ENCODE results near the gene ITPR1. TPM values are rescaled to one million over a fixed set of nuclear protein-coding genes. Genes with fewer than 3 reads are reported as not detected.

The ITPR1 gene
- total RNA-seq, 1 experiment from 2014 or later, result 16.7 TPM

DNA sequence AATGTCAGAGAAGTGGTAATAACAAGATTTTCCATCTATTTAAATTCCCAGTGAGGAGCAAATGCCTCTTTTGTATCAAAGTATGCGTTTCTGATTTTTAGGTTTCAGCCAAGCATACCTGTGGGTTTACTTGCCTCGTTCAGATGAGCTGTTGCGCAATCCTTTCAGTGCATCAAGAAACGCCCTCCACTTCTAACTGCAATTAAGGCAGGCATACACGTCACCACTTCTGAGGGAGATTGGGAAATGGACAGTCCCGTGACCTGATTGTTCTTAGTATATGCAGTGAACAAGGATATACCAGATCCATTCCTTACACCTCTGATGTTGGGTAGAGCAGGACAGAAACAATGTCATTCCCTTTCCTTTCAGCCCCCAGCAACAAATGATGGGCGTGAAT, 219.0 kb downstream of the ITPR1 start:
- DNase-seq (ENCODE audit: low read depth), result no peak

DNA sequence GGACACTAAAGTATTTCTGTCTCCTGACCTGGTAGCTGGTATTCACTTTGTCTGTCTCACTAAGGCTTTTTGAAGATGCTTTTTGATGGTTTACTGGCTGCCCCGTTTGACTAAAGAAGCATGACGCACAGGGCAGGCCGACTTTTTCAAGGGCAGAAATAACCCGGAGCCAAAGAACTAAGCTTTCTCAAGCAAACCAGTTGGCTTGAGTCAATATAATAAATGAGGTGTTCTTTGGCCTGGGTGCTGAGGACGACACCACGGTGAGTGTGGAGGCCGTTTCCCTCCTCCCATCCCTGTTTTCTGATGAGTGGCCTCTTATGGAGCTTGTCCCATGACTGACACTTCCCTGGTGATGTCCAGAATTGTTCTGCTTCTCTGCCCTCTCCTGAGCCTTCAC, 220.9 kb downstream of the ITPR1 start:
- no peak for DNase-seq (ENCODE audit: low read depth)

DNA sequence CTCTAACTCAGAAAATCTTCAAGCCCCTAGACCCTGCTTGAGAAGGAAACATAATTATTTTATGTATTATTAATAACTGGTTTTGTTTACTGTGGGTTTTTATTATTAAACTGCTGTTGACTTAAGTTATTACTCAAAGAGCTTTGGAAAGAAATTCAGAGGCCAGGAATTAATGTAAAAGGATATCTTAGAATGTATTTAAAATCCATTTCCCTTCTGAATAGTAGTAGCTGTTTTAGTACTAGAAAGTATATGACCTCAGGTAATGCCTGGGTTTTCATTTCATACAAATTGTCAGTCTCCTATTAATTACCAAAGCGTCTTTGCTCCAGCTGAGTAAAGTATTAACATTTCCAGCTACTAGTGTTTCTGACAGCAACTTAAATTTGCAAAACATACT, 223.1 kb downstream of the ITPR1 start:
- no peak for DNase-seq (ENCODE audit: low read depth)

DNA sequence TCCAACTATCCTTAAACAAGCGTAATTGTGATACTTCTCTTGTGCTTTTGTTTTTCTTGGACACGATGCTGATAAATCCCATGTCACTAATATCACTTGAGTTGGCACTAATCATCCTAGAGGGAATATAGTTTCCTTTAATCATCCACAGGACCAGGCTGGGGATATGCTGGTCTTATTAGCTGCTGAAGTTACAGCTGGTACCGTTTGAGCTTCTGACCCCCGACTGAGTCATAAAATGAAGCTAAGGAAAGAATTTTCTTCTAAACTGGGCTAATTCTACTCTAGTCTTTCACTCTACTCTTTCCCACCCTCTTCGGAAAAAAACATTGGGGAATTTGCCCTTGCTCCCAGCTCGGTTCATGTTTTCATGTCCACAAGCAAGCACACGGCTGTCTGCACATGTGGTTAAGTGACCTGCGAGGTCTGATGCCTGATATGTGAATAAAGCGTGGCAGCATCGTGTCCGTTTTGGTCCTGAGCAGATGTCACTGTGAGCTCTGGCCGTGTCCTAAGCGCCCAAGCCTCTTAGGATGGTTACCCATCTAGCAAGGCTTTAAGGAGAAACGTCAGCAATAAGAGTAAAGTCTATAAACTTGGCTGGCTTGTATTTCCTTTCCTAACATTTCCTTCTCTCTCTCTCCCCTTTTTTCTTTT, 223.7 kb downstream of the ITPR1 start:
- DNase-seq (ENCODE audit: low read depth), result no peak

DNA sequence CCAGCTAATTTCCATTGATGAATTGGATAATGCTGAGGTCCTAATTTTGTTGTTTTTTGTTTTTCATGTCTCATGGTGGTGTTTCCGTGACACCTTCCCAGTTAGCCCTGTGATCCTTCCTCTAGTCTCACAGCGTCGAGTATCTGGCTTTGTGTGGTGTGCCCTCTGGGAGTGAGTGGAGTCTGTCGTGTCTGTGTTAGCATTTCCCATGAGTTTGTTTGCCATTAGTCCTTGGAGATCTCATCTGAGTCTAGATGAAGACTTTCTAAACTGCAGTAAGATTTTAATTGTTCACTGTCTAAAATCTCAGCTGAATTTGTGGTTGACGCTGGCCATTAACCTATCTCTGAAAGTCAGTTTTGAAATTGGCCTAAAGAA, 224.2 kb downstream of the ITPR1 start:
- DNase-seq (ENCODE audit: low read depth), result no peak

DNA sequence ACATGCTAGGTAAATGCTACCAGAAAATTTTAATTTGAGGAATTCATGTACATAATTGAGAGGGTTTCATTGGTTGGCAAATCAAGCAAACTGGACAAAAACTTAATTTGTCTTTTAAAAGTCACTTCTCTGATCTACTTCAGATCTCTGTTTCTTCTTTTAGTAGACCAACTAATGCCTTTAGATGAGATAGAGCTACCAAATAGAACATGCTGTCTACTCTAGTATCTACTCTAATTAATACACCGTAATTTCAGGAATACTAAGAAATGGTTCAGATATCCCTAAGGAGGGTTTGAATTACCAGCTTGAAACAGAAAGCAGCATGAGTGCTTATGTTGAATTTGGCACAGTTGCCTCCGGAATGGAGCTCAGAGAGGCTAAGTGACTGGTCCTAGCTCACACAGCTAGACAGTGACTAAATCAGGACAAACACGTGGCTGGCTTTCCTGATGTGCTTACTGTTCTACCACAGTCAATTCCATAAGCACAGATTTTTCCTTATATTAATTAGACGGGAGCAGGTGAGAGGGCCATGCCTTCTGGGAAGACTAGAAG, 225.1 kb downstream of the ITPR1 start:
- DNase-seq (ENCODE audit: low read depth), result no peak

DNA sequence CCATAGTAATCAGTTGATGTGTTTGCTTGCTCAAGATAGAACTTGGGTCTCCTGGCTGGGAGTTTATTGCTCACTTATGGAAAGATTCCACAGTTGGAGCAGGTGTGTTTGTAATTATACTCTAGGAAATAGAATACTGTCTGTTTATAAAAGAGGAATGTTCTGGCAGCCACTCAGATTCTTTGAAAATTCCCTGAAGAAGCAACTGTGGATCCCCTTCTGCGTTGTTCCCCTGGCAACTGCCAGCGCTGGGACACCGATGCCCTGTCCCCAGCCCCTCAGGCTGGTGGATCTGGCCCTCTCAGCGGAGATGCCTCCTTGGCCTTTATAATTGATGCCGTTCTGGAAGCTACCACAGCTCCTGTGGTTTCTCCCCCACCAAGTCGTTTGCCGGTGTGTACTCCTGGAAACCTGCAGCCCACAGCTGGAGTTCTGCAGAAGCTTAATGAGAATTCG, 225.9 kb downstream of the ITPR1 start:
- DNase-seq (ENCODE audit: low read depth), result no peak

DNA sequence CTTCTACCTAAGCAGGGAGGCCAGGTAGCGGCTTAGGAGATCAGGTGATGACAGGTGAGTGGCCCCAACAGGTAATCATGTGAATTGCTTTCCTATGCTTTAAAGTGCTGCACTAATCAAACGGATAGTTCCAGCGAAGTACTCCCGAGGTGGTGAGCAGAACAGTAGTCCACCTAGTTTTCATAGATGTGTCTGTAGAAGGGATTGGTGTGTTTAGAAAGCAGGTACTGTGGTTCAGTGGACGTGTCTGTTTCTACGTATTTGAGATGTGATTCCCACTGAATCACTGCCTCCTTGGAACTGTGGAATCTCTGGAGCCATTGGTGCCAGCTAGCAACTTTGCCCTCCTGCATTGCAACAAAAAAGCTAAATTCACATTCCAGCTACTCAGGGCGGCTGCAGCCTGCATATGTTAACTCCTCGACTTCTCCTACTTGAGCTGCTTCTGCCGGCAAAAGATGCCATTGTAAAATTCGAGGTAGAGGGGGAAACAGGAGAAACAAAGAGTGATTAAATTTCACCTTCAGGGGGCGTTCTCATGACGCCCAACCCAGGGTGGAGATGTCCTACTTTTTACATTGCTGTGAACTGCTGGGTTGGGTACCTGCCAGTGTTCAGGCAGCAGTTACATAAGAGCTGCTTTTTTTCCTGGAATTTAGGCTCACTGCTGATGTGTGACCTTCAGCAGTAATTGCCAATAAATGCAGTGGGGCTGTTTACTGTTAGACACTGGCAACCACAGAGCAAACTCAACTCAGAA, 227.3 kb downstream of the ITPR1 start:
- DNase-seq (ENCODE audit: low read depth), result peak; percentile 68

DNA sequence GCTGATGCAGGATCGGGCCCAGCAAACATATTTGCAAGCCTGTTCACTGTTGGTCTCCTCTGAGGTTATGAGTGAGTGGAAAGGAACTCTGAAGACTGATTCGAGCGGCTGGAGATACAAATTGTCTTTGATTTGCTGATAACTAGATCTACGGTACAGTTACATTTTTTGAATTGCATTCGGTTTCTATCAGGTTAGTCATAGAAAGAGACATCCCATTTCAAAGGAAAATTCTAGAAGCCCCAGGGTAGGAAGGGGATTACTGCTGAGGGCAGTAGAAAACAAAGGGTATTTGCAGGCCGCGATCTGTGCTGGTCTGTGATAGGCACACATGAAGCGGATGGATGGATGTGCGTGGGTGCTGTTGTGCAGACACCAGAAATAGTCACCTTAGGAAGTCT, 228.4 kb downstream of the ITPR1 start:
- no peak for DNase-seq (ENCODE audit: low read depth)

DNA sequence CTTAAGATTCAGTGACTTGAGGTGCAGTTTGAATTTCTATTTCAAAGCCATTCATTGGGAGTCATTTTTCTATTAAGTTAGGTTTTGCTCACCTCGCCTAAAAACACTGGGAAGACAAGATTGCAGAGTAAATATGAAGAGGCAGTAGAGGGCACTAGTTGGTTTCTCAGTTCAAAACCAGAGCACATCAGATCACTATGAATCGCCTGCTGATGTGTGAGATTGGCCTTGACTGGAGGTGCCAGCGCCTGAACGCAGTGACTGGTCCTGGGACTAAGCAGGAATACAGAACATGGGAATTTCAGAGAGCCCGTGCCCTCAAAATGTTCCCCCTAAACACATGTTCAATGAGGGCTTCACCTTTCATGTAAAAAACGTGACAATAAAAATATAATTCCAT, 229.0 kb downstream of the ITPR1 start:
- peak; percentile 71 for DNase-seq (ENCODE audit: low read depth)

DNA sequence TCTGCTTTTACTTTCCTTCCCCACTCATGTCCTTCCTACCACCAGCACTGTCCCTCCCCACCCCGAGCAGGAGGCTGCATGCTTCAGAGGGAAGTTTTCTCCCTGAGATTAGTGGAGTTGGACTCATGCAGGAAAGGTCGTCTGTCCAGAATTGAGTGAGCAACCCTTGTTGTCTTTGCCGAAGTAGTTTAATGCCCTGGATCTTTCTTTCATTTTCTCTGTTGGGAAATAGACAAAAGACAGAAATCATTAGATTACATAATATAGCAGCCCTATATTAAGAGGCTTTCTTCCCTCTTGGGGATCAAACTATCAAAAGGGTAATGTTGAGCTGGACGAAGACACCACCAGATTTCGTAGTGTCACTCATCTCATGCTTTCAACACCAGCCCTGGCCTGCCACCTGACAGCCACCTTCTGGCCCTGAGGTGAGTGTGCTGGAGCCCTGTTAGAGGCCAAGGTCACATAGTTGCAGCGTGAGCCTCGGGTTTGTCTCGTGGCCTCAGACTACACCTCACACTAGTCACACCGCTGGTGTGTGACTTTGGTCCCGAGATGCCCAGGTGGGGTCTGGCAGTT, 231.0 kb downstream of the ITPR1 start:
- DNase-seq (ENCODE audit: low read depth), result no peak

DNA sequence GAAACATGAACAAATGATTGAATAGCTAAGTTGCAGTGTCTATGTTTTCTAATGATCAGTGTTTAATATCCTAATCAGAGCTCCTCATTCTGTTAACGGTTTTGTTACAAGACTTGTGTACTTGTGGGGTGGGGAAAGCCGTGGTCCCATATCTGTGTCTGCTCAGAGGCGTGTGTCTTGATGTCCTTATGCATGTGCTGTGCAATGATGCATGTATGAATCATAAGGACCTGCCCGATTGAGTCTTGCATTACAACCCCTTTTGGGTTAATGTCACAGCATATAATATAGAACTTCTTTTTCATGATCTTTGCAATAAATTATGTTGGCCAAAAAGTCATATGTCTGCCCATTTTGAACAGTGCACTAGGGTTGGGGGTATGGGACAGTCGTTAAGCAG, 233.4 kb downstream of the ITPR1 start:
- DNase-seq (ENCODE audit: low read depth), result peak; percentile 63

DNA sequence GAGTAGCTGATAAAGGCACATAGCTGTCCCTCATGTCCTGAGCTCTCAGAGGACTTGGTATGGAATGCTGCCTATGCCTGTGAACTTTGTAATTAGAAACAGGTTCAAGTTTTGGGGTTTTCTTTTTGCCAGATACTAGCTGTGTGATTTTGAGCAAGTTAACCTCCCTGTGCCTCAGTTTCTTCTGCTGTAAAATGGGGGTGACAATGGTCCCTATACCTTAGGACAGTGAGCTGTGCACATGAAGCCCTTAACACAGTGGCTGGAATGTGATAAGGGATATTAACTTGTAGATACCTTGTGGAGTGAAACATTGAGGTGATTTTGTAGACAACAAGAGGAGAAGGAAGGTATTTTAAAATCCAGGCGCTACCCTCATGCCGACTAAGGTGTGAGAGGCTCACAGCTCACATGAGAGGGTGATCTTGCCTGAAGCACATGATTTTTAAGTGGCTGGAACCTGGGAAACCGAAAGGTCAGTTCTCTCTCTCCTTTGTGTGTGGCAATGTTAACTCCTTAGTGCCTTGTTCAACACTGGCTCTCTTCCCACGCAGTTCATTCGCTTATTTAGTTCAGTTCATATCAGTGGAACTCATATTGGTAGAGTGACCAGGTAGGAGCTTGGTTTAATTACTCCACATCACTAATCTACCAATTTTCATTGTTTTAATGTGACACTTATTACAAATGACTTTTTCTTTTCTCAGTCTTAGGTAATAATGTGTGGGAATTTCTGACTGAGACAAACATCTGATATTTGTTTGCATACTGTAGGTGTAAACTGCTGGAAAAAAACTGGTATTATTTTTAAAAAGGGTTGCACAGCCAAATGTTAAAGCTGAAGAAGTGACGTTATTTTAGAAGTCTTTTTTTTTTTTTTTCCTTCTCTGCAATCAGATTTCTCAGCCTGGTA, 236.2 kb downstream of the ITPR1 start:
- DNase-seq (ENCODE audit: low read depth), result no peak

DNA sequence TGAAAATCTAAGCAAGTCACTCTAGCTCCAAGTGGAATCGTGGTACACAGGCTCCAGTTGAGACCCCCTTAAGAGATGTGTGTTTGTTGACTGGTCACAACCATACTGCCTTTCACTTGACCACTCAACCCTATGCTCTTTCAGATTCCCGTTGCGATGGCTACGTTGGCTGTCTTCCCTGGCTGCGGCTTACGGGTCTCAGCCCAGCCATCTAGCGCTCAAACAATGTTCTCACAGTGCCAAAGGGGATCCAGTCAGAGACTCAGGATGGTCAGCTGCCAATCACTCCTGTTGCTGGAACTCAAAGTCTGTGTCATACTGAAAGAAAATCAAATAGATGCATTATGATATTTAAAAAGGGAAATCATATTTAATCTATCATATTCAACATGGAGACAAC, 237.6 kb downstream of the ITPR1 start:
- DNase-seq (ENCODE audit: low read depth), result no peak

DNA sequence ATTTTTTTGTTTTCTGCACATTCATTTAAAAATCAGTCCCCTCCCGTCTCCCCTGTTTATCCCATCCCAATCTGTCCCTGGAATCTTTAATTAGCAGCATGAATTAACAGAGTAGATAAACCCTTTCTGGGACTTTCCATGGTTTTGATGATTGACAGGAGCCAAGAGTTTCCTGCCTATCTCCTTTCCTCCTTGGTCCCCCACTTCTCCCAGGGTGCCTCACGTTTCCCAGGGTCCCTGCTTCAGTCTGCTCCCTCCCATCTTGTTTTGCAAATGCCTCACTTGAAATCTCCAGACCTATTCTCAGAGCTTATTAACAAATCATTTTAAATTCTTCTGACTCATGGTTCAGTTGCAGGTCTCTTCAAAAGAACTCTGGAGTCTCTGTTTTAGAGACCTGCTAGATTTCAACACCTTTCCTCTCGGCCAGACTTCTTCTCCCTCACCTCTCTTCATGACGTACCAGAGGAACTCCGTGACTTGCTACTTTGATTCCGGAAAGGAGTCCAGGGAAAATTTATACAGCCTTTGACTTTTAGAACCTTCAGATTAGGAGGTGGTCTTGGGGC, 238.5 kb downstream of the ITPR1 start:
- no peak for DNase-seq (ENCODE audit: low read depth)

DNA sequence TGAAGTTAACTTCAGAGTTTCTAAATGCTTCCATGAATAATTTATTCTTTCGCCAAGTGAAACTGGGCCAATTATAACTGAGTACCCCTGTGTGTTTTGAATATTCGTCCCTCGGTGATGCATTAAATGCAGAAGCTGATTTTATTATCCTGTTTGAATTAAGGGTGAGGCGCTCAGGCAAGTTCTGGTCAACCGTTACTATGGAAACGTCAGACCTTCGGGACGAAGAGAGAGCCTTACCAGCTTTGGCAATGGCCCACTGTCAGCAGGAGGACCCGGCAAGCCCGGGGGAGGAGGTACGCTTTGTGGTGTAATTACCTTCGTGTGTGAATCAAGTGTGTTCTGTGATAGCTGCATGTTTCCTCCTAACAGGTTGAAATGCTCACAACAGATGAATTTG, 239.8 kb downstream of the ITPR1 start:
- no peak for DNase-seq (ENCODE audit: low read depth)

DNA sequence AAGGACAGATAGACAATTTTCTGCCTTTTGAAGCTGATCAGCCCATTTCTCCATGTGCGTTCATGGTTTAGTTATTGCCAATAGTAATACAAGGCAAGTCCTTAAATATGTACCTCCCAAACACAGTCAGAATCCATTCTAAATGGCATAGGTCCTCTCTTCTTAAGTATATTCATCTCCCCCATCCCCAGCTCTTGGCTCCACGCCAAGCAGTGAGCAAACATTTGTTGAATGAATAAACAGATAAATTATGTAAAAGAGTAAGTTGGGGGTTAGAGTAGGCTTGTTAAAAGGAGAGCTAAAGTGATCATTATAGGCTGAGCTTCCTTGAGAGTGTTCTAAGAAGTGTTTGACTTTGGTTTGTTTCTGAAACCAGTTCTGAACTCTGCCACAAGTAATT, 241.3 kb downstream of the ITPR1 start:
- no peak for DNase-seq (ENCODE audit: low read depth)

DNA sequence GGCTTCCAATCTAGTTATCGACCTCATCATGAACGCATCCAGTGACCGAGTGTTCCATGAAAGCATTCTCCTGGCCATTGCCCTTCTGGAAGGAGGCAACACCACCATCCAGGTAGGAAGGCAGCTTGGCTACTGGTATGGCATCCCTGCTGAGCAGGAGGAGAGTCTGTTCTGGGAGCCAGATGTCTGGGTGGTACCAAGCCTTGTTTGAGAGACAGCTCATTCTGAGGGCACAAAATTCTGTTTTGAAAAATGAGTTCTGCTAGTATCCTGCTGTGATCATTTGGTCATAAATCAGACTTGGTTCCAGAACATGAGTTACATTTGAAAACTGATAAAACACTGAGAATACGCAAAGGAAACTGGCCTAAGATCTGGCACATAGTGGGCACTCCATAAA, 242.1 kb downstream of the ITPR1 start:
- no peak for DNase-seq (ENCODE audit: low read depth)

DNA sequence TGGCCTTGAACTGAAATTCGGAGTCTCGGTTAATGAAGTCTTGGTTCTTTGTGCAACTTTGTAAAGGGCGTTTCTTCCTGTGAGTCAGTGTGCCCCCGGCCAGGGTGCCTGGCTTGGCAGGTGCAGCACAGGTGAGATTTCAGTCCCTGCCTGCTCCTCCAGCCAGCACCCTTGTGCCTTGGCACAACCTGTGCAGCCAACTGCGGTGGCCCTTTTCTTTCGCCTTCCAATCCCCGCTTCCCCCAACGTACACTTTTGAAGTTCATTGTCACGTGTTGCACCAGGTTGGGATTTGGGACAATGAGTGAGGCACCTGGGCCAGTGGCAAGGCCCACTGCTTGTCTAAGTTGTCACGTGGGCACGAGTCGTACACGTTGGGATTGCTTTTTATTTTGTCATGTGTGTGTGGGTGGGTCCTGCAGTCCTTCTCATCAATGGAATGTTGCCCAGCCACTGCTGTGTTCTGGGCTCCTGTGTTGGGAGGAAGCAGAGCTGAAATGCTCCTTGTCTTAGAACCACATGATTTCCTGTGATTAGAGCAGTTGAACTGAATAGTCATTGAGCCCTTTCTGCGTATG, 243.2 kb downstream of the ITPR1 start:
- DNase-seq (ENCODE audit: low read depth), result peak; percentile 47

DNA sequence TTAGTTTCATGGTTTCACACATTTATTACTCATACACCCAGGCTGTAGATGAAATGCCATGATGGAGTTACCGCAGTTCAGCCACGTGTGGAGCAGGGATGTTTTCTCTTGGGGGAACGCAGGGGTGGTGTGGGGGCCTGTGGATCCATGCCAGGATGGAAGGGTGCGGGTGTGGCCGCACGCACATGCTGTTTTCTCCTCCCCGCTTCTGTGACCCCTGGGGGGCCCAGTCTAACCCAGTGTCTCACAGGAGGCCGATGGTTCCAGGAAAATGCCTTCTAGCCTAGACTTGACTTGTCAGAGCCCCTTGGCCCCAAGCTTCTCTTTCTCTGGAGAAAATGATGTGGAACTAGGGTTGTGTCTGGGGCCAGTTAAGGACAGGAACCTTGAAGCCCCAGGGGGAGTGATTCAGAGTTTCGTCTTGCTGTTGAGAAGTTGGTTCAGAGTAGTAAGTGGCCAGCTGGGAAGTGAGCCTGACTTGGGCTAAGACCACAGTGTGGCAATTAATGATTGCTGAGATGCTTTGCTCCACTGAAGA, 245.7 kb downstream of the ITPR1 start:
- no peak for DNase-seq (ENCODE audit: low read depth)
